H1 (cell line): ENCODE measurements around the gene POLR2L. TPM values are rescaled to one million over a fixed set of nuclear protein-coding genes. Genes with fewer than 3 reads are reported as not detected.

Experiments
- CTCF ChIA-PET: fragments of 300-600 bp; sonication (Branson Sonifier 250); formaldehyde crosslinking; loops from one replicate; lab custom pipeline; 2021; ENCODE audit not compliant: partially characterized antibody; lab: Charles Lee
- POLR2A ChIA-PET: fragments of 300-600 bp; sonication (Branson Sonifier 250); formaldehyde crosslinking; loops from one replicate; lab custom pipeline; 2021; ENCODE audit warnings: inconsistent platforms; ENCODE audit not compliant: partially characterized antibody; lab: Charles Lee
- DNase-seq, 2 experiments: peaks; one replicate each; pipeline versions ENCODE4 v3.0.0 to v3.0.0-alpha.2; 2010 to 2022; ENCODE audit warnings: low spot score in 2 of 2, low read depth in 1 of 2, mixed read lengths in 1 of 2
- FAIRE-seq: peaks from 2 replicates; lab custom pipeline; 2011; peaks lifted over from hg19 to GRCh38; lab: Jason Lieb, UNC
- H2AFZ ChIP-seq: 2 replicates; pipeline ENCODE4 v1.8.1; 2012; ENCODE audit warnings: low read length, inconsistent platforms
- H2AK5ac ChIP-seq: 2 replicates; pipeline ENCODE4 v1.6.1; 2013; ENCODE audit warnings: low read depth, low read length
- H2BK120ac ChIP-seq: replicated peaks from 2 replicates; pipeline ENCODE3; 2013; ENCODE audit warnings: low read depth, low read length, inconsistent platforms
- H2BK12ac ChIP-seq: 2 replicates; pipeline ENCODE4 v1.6.1; 2013; ENCODE audit warnings: low read depth, low read length
- H2BK15ac ChIP-seq: 2 replicates; pipeline ENCODE4 v1.6.1; 2013; ENCODE audit warnings: low read length
- H2BK20ac ChIP-seq: 2 replicates; pipeline ENCODE4 v1.6.1; 2013; ENCODE audit warnings: low read length
- H2BK5ac ChIP-seq: 2 replicates; pipeline ENCODE4 v1.6.1; 2013; ENCODE audit warnings: low read depth, low read length
- H3K14ac ChIP-seq: 2 replicates; pipeline ENCODE4 v1.6.1; 2013; ENCODE audit warnings: inconsistent platforms; ENCODE audit not compliant: insufficient read length
- H3K18ac ChIP-seq: 2 replicates; pipeline ENCODE4 v1.6.1; 2013; ENCODE audit warnings: low read length; ENCODE audit errors: extremely low read depth
- H3K23ac ChIP-seq: 2 replicates; pipeline ENCODE4 v1.6.1; 2013; ENCODE audit warnings: inconsistent platforms; ENCODE audit not compliant: insufficient read length
- H3K23me2 ChIP-seq: 2 replicates; pipeline ENCODE4 v1.6.1; 2013; ENCODE audit warnings: low read depth, low read length
- H3K27ac ChIP-seq: 2 replicates; pipeline ENCODE4 v1.6.1; 2011; ENCODE audit warnings: low read depth, low read length, inconsistent platforms
- H3K27me3 ChIP-seq, 4 experiments: replicated peaks in 1 of 4; 1 replicate in 1 of 4; 2 replicates in 3 of 4; pipeline versions ENCODE4 v1.6.1 to v1.8.1; 2011 to 2013; ENCODE audit warnings: low read length in 3 of 4, mild to moderate bottlenecking in 3 of 4, inconsistent platforms in 2 of 4, mixed read lengths in 2 of 4, moderate library complexity in 1 of 4; ENCODE audit not compliant: control insufficient read depth in 3 of 4, insufficient read depth in 3 of 4; ENCODE audit errors: extremely low read depth in 1 of 4
- H3K36me3 ChIP-seq, 4 experiments: 2 replicates each; pipeline versions ENCODE4 v1.6.1 to v1.8.1; 2011 to 2013; ENCODE audit warnings: mild to moderate bottlenecking in 4 of 4, low read length in 3 of 4, moderate library complexity in 2 of 4, control low read depth in 1 of 4, inconsistent platforms in 1 of 4; ENCODE audit not compliant: insufficient read depth in 4 of 4, control insufficient read depth in 2 of 4
- H3K4ac ChIP-seq: replicated peaks from 2 replicates; pipeline ENCODE3; 2013; ENCODE audit warnings: low read length, low read depth, mixed read lengths, inconsistent platforms; ENCODE audit not compliant: insufficient read length
- H3K4me1 ChIP-seq, 4 experiments: replicated peaks in 1 of 4; 1 replicate in 1 of 4; 2 replicates in 3 of 4; pipeline versions ENCODE4 v1.6.1 to v1.8.1; 2011 to 2013; ENCODE audit warnings: low read length in 3 of 4, inconsistent platforms in 2 of 4, mixed read lengths in 1 of 4; ENCODE audit not compliant: insufficient read depth in 4 of 4, control insufficient read depth in 3 of 4
- H3K4me2 ChIP-seq, 2 experiments: 2 replicates each; pipeline versions ENCODE4 v1.6.1 to v1.8.1; 2011 to 2013; ENCODE audit warnings: low read depth in 2 of 2, low read length in 2 of 2, control low read depth in 1 of 2, inconsistent platforms in 1 of 2, mild to moderate bottlenecking in 1 of 2; ENCODE audit not compliant: insufficient read depth in 1 of 2
- H3K4me3 ChIP-seq, 4 experiments: fragments of 200-600, 300-600 bp in 1 of 4; sonication (generic), shearing (Covaris generic), sonication (Bioruptor Twin) in 1 of 4; 2 replicates each; pipeline versions ENCODE4 v1.5.1 to v1.8.1; 2011 to 2016; ENCODE audit warnings: low read length in 4 of 4, low read depth in 3 of 4, control low read depth in 2 of 4, inconsistent platforms in 2 of 4, mild to moderate bottlenecking in 2 of 4, mixed read lengths in 1 of 4, moderate library complexity in 1 of 4; ENCODE audit not compliant: insufficient read depth in 2 of 4; ENCODE audit errors: extremely low read depth in 1 of 4
- H3K56ac ChIP-seq: replicated peaks from 2 replicates; pipeline ENCODE3; 2013; ENCODE audit warnings: low read depth, mild to moderate bottlenecking, mixed read lengths, low read length, inconsistent platforms; ENCODE audit not compliant: insufficient read length
- H3K79me1 ChIP-seq: 2 replicates; pipeline ENCODE4 v1.6.1; 2013; ENCODE audit warnings: low read depth, low read length, control low read depth
- H3K79me2 ChIP-seq, 2 experiments: 2 replicates each; pipeline versions ENCODE4 v1.6.1 to v1.8.1; 2012 to 2013; ENCODE audit warnings: low read length in 2 of 2, mild to moderate bottlenecking in 2 of 2, inconsistent platforms in 1 of 2; ENCODE audit not compliant: insufficient read depth in 2 of 2, control insufficient read depth in 1 of 2
- H3K9ac ChIP-seq, 4 experiments: replicated peaks in 1 of 4; 1 replicate in 1 of 4; 2 replicates in 3 of 4; pipeline versions ENCODE4 v1.6.1 to v1.8.1; 2011 to 2013; ENCODE audit warnings: low read depth in 3 of 4, low read length in 3 of 4, control low read depth in 2 of 4, mild to moderate bottlenecking in 2 of 4, moderate library complexity in 2 of 4, inconsistent platforms in 1 of 4; ENCODE audit errors: extremely low read depth in 1 of 4
- H3K9me3 ChIP-seq, 2 experiments: 2 replicates each; pipeline versions ENCODE4 v1.6.1 to v1.8.1; 2012 to 2013; ENCODE audit warnings: mild to moderate bottlenecking in 2 of 2, moderate library complexity in 2 of 2, control low read depth in 1 of 2, inconsistent platforms in 1 of 2, low read depth in 1 of 2, low read length in 1 of 2, mixed read lengths in 1 of 2; ENCODE audit not compliant: insufficient read depth in 2 of 2
- H4K20me1 ChIP-seq, 2 experiments: replicated peaks in 1 of 2; 2 replicates each; pipeline versions ENCODE3 to v1.8.1; 2011 to 2013; ENCODE audit warnings: inconsistent platforms in 2 of 2, low read length in 2 of 2, mild to moderate bottlenecking in 1 of 2; ENCODE audit not compliant: insufficient read depth in 2 of 2, control insufficient read depth in 1 of 2
- H4K5ac ChIP-seq: 2 replicates; pipeline ENCODE4 v1.6.1; 2013; ENCODE audit warnings: low read length, low read depth, mixed read lengths, inconsistent platforms; ENCODE audit not compliant: insufficient read length
- H4K8ac ChIP-seq: 2 replicates; pipeline ENCODE4 v1.8.0; 2013; ENCODE audit warnings: mild to moderate bottlenecking, moderate library complexity, low read length, inconsistent platforms; ENCODE audit not compliant: insufficient read depth; ENCODE audit errors: extremely low read depth
- H4K91ac ChIP-seq: replicated peaks from 2 replicates; pipeline ENCODE3; 2013; ENCODE audit warnings: low read length, mixed read lengths, inconsistent platforms; ENCODE audit not compliant: insufficient read length
- EZH2 ChIP-seq: fragments of 200-600 bp; sonication (generic); IDR thresholded peaks from 2 replicates; pipeline ENCODE4 v1.7.1; 2012; ENCODE audit warnings: low read depth, mild to moderate bottlenecking, moderate library complexity, low read length, inconsistent platforms; ENCODE audit not compliant: severe bottlenecking
- JUN ChIP-seq: IDR thresholded peaks from 2 replicates; pipeline ENCODE4 v1.6.1; 2011; ENCODE audit warnings: low read depth, mild to moderate bottlenecking, improper control_type of control experiment, low read length
- MAX ChIP-seq: IDR thresholded peaks from 2 replicates; pipeline ENCODE4 v1.6.1; 2012; ENCODE audit warnings: inconsistent platforms
- POLR2AphosphoS5 ChIP-seq: IDR thresholded peaks from 2 replicates; pipeline ENCODE4 v1.6.1; 2011; ENCODE audit warnings: low read depth, low read length
- TAF7 ChIP-seq: optimal IDR thresholded peaks from 2 replicates; pipeline ENCODE3; 2011; ENCODE audit warnings: low read depth, mild to moderate bottlenecking, inconsistent platforms, low read length, moderate library complexity, borderline replicate concordance
- WGBS, 2 experiments: shearing (Covaris generic) in 1 of 2; methylation state at CpG; one replicate each; pipeline versions ENCODE4 v1.1.6 to v1.1.7; 2013 to 2015; ENCODE audit warnings: low lambda C conversion rate in 2 of 2, mixed read lengths in 2 of 2, inconsistent platforms in 1 of 2, low coverage in 1 of 2, missing lambda C conversion rate in 1 of 2; ENCODE audit not compliant: insufficient replicate concordance in 2 of 2, insufficient coverage in 1 of 2, insufficient read length in 1 of 2; ENCODE audit errors: extremely low coverage in 1 of 2, missing lambda C conversion rate in 1 of 2; 5-methylcytosine and 5-hydroxymethylcytosine counted together
- polyA plus RNA-seq, 7 experiments: library from polyadenylated mRNA; depleted of rRNA in 3 of 7; stranded (reverse) in 5 of 7; unstranded in 2 of 7; fragments of >200 nt in 5 of 7; fragments of 200-250 nt in 2 of 7; gene quantifications; 1 replicate in 5 of 7; 2 replicates in 1 of 7; 4 replicates in 1 of 7; pipeline versions ENCODE4 v1.2.1 to v1.2.3, GENCODE V29; 2011 to 2013; ENCODE audit warnings: missing spikeins in 2 of 7, mixed read lengths in 2 of 7
- total RNA-seq: library from RNA; stranded (reverse); fragmentation: NEBNext Ultra II Directional; extraction: Animal tissue kit (Norgen Biotek cat#: 25700); gene quantifications from 2 replicates; pipeline ENCODE4 v1.2.1, GENCODE V29; 2021

The POLR2L gene
- total and polyA plus RNA-seq, 2 of the 8 experiments (the other 6 are each of a cell fraction or from before 2014, with no cell fraction given), result 140 to 151 TPM

DNA sequence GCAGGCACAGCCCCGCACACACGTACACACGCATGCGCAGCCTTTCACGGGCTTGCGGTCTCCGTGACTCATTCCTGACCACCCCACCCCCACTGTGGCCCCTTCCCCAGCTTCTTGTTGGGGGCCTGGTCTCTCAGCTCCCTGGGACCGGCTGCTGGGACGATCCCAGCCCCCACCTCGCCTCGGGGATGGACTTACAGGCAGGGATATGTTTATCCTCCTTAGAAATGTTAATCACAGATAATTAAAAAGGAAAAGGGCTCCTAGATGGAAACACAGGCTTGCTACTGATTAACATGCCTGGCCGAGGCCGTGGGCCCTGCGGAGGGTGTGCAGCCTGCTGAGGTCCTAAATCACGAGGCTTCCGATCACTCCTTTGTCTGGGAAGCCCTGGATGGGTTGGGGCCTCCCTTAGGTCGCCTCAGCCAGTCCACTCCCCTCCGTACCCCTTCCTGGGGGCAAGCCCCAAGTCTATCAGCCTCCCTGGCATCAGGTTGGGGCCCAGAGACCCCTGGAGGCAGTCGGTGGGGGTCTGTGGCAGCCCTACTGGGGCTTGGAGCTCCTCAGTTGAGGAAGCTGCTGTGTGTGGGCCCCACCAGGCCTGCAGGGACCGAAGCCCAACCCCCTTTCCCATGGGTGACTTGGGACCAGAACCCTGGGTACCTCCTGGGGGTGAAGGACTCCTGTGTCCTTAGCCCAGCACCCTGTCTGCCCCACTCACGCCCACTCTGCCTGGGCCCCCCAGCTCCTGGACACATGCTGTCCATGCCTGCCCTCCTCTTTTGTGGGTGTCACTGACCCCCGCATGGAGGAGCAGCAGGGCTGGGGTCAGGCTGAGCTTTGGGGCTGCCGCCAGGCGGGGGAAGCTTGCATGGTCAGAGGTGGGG, 20.9 kb upstream of the POLR2L start:
- H3K56ac ChIP-seq, result no peak overlapping the region
- peak overlapping the region; percentile 62; the same call in 1 of the 2 replicates for H4K8ac ChIP-seq
- H2BK20ac ChIP-seq, result no peak overlapping the region
- peaks cover 0 to 4% (median 0%) of the 10 kb centered on the region in 4 experiments; a peak in 3 of 8 replicates for H3K36me3 ChIP-seq
- no peaks in the 10 kb centered on the region for H3K79me2 ChIP-seq
- H3K4me2 ChIP-seq, result peak overlapping the region; percentile 24 to 36; a peak in 3 of 4 replicates
- H4K20me1 ChIP-seq, result peaks cover 3 to 43% of the 10 kb centered on the region in 2 experiments
- H3K18ac ChIP-seq, result no peak overlapping the region; the same call in 1 of the 2 replicates
- peak overlapping the region; percentile 15 for H4K5ac ChIP-seq
- H3K27ac ChIP-seq, result peak overlapping the region; percentile 81
- no peak overlapping the region for H3K23ac ChIP-seq
- ChIA-PET CTCF (interaction anchor here (1.0 to 10.5 kb wide), 6 partner anchors 12 to 192 kb away, joined by 3 to 74 read pairs (median 5); partner anchors contain the start of gene TSPAN4), POLR2A (interaction anchor here (0.6 to 13.8 kb wide), 9 partner anchors 10 to 177 kb away, joined by 3 to 234 read pairs (median 4); partner anchors contain the start of genes CD151, POLR2L and TSPAN4)
- H3K27me3 ChIP-seq, result no peaks in the 10 kb centered on the region; a peak in 1 of 7 replicates
- peak overlapping the region; percentile 79 for H4K91ac ChIP-seq
- H2BK12ac ChIP-seq, result 0 out of 2 replicates have a peak overlapping the region, but pooled peaks have one; percentile 17
- H3K9ac ChIP-seq, result peak overlapping the region in 3 of 4 experiments; percentile 20 to 45 (median 30); a peak in 2 of 7 replicates
- peaks cover 3% of the 10 kb centered on the region for H3K79me1 ChIP-seq
- no peak overlapping the region for H2BK5ac ChIP-seq
- H2AFZ ChIP-seq, result no peak overlapping the region
- no peaks in the 10 kb centered on the region for H3K9me3 ChIP-seq
- peak overlapping the region in 1 of 4 experiments; percentile 22; a peak in 2 of 8 replicates for H3K4me3 ChIP-seq
- H3K14ac ChIP-seq, result no peak overlapping the region
- H2BK120ac ChIP-seq, result no peak overlapping the region
- peaks cover 0 to 31% (median 25%) of the 10 kb centered on the region in 4 experiments; a peak in 6 of 7 replicates for H3K4me1 ChIP-seq
- FAIRE-seq (no peak), DNase-seq (peak in 1 of 2 experiments; percentile 65)
- no peak for TF ChIP-seq JUN
- 0 out of 2 replicates have a peak, but pooled peaks have one; percentile 19 for TF ChIP-seq MAX
- no peak for TF ChIP-seq TAF7
- no peak for TF ChIP-seq EZH2
- peak; percentile 42; the same call in 1 of the 2 replicates for TF ChIP-seq POLR2AphosphoS5
- H3K4ac ChIP-seq, result peak overlapping the region; percentile 29
- no peaks in the 10 kb centered on the region for H3K23me2 ChIP-seq
- WGBS, 2 experiments, result 72% methylated on average over 24 of the region's 24 CpGs; no CpG with 5 or more reads in 1 of the 2 experiments
- no peak overlapping the region for H2AK5ac ChIP-seq
- H2BK15ac ChIP-seq, result 0 out of 2 replicates have a peak overlapping the region, but pooled peaks have one; percentile 46
